ENCODE data around the gene GLT1D1.

- TF ChIP-seq CTCF (IDR thresholded peaks at IDR 0.05) (no peak), POLR2A (IDR thresholded peaks at IDR 0.05) (no peak)
Measured at GRCh38 chr12:129025055-129025454, 171.8 kb downstream of the GLT1D1 start.

Measured in Peyer's patch (tissue), 4 donors.